ENCODE data around the gene BIVM.

BIVM gene

DNA sequence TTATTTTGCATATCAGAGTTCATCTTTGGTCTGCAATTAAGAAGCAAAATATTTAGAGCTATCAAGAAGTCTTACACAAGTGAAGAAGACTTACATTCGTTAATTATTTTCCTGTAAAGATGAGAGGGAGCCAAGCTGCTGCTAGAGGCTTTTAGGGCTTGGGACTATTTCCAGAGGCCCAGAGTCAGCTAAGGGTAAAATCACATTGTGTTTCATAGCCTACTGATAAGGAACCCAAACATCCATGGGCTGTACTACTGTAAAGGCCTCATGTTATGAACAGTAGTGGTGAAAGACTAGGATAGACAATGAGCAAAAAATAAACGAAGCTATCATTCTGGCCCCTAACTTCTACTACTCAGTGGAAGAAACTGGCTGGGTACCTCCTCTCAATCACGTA is 14.4 kb upstream of the BIVM start:
- no peak for DNase-seq (ENCODE audit: low read depth in 1 of 2, low spot score in 1 of 2)

GRCh38 chr13:102788683-102789082 is 10.2 kb upstream of the BIVM start:
- DNase-seq (ENCODE audit: low read depth in 1 of 2, low spot score in 1 of 2), result no peak

- no peak for DNase-seq (ENCODE audit: low read depth in 1 of 2, low spot score in 1 of 2)
These were observed 6.5 kb upstream of the BIVM start for GRCh38 chr13:102792396-102792795.

- DNase-seq (ENCODE audit: low read depth in 1 of 2, low spot score in 1 of 2), result no peak
These were observed 5.1 kb upstream of the BIVM start for GRCh38 chr13:102793611-102794355.

GRCh38 chr13:102799426-102800144 is 666 bp downstream of the BIVM start:
- DNase-seq (ENCODE audit: low read depth in 1 of 2, low spot score in 1 of 2), result no peak

DNA sequence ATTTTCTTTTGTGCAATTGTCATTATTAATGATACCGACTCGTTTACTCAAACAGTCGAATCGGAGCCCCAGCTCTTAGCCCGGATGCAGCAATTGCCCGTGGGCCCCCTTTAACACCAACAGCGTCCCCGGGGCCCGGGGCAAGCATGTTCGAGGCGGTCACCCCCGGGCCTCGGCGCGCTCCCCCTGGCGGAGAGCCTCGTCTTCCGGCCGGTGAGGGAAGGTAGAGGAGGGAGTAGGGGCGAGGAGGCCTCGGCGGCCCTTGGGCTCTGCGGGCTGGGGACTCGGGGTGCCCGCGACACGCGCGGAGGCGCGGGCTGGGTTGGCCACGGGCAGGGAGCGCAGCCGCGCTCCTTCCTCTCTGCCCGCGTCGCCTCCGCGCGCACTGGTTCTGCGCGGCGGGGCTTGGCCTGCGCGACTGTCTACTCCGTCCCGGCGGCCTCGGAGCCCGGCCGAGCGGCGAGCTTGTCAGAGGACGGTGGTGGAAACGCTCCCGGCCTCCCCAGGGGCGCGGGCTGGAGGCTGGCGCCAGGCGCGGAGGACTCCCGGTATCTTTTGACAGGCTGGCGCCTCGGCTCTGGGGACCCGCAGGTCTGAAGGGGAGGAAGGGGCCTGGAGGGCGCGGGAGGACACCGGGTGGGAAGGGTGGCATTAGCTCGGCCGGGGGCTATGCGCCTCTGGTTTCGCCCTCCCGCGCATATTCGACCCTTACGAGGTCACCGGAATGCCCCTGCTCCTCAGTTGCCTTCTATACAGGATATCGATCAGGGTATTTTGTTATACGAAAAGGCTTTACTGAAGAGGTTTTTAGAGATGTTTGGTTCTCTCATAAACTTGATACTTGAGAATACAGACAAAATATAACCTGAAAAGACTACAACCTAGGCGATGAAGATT is 1.5 kb downstream of the BIVM start:
- peak; percentile 56 to 70 for DNase-seq (ENCODE audit: low read depth in 1 of 2, low spot score in 1 of 2)

- no peak for DNase-seq (ENCODE audit: low read depth in 1 of 2, low spot score in 1 of 2)
These were observed 6.8 kb downstream of the BIVM start for GRCh38 chr13:102805680-102806079.

GRCh38 chr13:102807699-102808098 is 8.8 kb downstream of the BIVM start:
- no peak for DNase-seq (ENCODE audit: low read depth in 1 of 2, low spot score in 1 of 2)

GRCh38 chr13:102812611-102813287 is 13.8 kb downstream of the BIVM start:
- no peak for DNase-seq (ENCODE audit: low read depth in 1 of 2, low spot score in 1 of 2)

GRCh38 chr13:102814025-102814607 is 15.2 kb downstream of the BIVM start:
- DNase-seq (ENCODE audit: low read depth in 1 of 2, low spot score in 1 of 2), result no peak

DNA sequence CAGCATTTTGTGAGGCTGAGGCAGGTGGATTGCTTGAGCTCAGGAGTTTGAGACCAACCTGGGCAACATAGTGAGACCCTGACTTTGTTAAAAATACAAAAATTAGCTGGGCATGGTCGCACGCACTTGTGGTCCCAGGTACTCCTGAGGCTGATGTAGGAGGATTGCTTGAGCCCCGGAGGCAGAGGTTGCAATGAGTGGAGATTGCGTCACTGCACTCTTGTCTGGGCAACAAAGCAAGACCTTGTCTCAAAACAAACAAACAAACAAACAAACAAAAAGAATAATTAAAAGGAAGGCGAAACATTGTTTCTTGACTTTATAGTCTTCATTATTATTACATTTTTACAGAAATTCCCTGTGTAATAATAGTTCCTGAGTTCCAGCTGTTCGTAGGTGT is 15.9 kb downstream of the BIVM start:
- no peak for DNase-seq (ENCODE audit: low read depth in 1 of 2, low spot score in 1 of 2)

DNA sequence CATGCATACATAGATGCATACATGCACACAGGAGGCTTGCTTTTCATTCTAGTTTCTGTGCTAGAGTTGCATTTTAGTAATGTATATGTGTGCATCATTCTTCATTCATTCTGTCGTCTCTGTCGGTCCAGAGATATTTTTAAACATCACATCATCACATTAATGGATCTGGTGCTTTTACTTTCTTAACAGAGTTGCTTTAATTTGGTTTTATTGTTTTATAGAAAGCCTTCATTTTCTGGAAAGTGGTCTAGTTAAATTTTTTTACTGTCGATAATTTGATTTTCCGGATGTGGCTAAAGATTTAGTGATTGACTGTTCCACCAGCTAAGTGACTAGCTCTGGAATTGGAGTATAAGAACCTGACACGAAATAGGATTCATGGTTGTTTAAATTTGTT is 16.9 kb downstream of the BIVM start:
- DNase-seq (ENCODE audit: low read depth in 1 of 2, low spot score in 1 of 2), result no peak

DNA sequence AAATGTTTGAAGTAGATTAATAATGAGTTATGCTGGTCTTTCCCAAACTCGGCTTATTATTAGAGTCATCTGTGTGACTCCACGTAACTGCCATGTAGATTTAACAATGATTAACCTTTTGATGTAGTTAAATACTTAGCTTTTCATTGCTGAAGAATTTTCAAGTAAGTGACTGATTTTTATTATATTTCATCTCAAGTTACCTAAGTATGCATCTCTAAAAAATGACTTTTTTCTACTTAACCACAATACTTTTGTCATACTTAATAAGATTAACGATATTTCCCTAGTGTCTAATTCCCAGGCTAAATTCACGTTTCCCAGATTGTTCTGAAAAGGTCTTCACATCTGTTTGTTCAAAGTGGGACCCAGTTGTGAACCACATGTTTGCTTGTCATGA is 17.8 kb downstream of the BIVM start:
- no peak for DNase-seq (ENCODE audit: low read depth in 1 of 2, low spot score in 1 of 2)

GRCh38 chr13:102817241-102817640 is 18.3 kb downstream of the BIVM start:
- DNase-seq (ENCODE audit: low read depth in 1 of 2, low spot score in 1 of 2), result no peak

DNA sequence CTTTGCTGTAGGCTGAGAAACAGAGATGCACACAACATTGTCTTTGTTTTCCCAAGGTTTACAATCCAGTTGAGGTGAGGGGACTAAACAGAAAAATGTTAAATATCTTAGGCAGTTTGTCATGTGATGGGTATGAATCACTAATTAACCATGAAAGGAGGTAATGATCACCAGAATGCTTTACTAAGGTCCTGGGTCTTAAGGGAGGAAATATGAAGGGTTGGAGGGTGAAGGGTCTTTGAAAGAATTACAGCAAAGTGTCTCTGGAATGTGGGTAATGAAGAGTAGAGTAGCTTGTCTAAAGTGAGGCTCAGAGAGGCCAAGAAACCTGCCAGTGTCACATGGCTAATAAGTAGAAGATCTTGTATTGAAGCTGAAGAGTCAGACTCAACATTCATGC is 19.0 kb downstream of the BIVM start:
- no peak for DNase-seq (ENCODE audit: low read depth in 1 of 2, low spot score in 1 of 2)

- no peak for DNase-seq (ENCODE audit: low read depth in 1 of 2, low spot score in 1 of 2)
These were observed 26.5 kb downstream of the BIVM start for GRCh38 chr13:102825400-102825799.

DNA sequence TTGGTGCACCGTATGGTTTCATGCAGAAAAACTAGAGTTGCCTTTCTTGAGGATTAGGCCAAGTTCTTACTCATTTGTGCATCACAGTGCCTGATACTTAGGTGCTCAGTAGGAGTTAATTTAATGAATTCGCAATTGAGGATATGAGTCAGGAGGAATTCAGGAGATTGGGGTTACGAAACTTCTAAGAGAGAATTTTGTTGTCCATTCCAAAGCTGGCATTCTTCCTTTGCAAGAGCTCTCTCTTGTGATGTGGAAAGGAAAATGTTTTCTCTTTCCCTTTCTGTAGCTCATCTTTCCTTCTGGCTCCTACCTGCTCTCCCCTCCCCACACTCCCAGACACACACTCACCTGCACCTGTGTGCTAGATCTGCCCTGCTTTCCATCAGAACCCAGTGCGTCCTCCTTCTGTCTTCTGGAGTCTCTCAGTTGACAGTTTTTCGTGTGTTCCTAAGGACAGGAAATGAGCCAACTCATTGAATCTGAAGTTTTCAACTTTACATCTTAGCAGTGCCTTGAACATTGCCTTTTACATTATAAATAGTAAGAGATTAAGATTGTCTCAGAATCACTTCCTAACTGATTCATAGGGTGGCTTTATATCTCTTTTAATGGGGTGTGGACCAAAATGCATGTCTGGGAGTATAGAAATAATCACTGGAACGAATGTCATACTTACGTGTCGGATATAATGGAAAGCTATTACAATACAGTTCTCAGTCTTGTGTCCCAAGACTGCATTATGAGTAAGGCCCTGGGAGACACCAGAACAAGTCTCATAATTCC is 27.2 kb downstream of the BIVM start:
- DNase-seq (ENCODE audit: low read depth in 1 of 2, low spot score in 1 of 2), result no peak

DNA sequence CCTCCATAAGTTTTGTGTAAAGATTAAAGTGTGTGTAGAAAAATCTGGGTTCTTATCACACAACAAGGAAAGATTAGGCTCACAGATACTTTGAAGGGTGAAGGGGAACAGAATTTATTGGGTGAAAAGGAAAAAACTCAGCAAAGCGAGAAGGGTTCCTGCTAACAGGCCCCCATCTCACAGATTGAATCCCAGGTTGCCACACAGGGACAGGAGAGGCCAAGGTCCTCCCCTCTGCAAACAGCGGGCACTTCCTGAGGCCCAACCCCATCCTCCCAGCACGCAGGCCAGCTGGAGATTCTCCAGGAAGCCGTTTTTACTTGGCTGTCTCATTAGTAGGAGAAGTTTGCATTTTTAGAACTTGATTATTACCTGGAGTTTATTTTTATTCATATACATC is 31.7 kb downstream of the BIVM start:
- DNase-seq (ENCODE audit: low read depth in 1 of 2, low spot score in 1 of 2), result no peak

GRCh38 chr13:102836471-102836870 is 37.6 kb downstream of the BIVM start:
- DNase-seq (ENCODE audit: low read depth in 1 of 2, low spot score in 1 of 2), result no peak

DNA sequence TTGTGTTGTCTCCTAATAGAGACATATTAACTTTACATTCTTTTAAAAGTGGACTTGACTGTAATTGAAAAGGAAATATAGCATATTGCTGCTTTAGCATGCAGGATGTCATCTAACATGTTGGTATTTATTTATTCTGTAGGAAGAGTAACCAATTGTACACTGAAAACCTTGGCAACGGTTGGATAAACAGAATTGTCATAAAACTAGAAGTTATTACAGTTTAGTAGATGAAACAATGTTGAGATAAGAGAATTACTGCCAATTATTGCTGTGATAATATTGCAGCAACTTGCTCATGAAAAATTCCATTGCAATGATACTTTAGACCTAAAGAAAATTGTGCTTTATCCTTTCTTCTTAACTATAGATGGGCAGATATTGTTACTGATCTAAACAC is 39.4 kb downstream of the BIVM start:
- no peak for DNase-seq (ENCODE audit: low read depth in 1 of 2, low spot score in 1 of 2)
